Ovary (tissue), 3 donors: Measurements from ENCODE around the gene WDR91.

Experiments
- POLR2A ChIP-seq: fragments of 450-650 bp; IDR thresholded peaks from one replicate; pipeline ENCODE4 v1.6.1; 2017; ENCODE audit warnings: antibody characterized with exemption, mild to moderate bottlenecking, moderate library complexity
- TF ChIP-seq, protein P1 (sequence below), 3 donors: fragments of 450-650 bp in 2 of 3; fragments of 200-600 bp in 1 of 3; IDR thresholded peaks; one replicate each; pipeline versions ENCODE4 v1.5.1 to v1.8.0; 2016 to 2022; ENCODE audit warnings: antibody characterized with exemption in 3 of 3, mild to moderate bottlenecking in 1 of 3
- donor health status: DM: no; HTN: no; CAD: no.

GRCh38 chr7:135154734-135155133 lies 56.6 kb downstream of the WDR91 start:
- TF ChIP-seq, protein P1, sequence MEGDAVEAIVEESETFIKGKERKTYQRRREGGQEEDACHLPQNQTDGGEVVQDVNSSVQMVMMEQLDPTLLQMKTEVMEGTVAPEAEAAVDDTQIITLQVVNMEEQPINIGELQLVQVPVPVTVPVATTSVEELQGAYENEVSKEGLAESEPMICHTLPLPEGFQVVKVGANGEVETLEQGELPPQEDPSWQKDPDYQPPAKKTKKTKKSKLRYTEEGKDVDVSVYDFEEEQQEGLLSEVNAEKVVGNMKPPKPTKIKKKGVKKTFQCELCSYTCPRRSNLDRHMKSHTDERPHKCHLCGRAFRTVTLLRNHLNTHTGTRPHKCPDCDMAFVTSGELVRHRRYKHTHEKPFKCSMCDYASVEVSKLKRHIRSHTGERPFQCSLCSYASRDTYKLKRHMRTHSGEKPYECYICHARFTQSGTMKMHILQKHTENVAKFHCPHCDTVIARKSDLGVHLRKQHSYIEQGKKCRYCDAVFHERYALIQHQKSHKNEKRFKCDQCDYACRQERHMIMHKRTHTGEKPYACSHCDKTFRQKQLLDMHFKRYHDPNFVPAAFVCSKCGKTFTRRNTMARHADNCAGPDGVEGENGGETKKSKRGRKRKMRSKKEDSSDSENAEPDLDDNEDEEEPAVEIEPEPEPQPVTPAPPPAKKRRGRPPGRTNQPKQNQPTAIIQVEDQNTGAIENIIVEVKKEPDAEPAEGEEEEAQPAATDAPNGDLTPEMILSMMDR (IDR thresholded peaks at IDR 0.05): no peak
- TF ChIP-seq POLR2A: no peak
